H1 (cell line): ENCODE data around the gene NCAM1. TPM values are rescaled to one million over a fixed set of nuclear protein-coding genes. Genes with fewer than 3 reads are reported as not detected.

Experiments used
- CTCF ChIA-PET: fragments of 300-600 bp; sonication (Branson Sonifier 250); formaldehyde crosslinking; loops from one replicate; lab custom pipeline; 2021; ENCODE audit not compliant: partially characterized antibody; lab: Charles Lee
- POLR2A ChIA-PET: fragments of 300-600 bp; sonication (Branson Sonifier 250); formaldehyde crosslinking; loops from one replicate; lab custom pipeline; 2021; ENCODE audit warnings: inconsistent platforms; ENCODE audit not compliant: partially characterized antibody; lab: Charles Lee
- DNase-seq, 2 experiments: peaks; one replicate each; pipeline versions ENCODE4 v3.0.0 to v3.0.0-alpha.2; 2010 to 2022; ENCODE audit warnings: low spot score in 2 of 2, low read depth in 1 of 2, mixed read lengths in 1 of 2
- FAIRE-seq: peaks from 2 replicates; lab custom pipeline; 2011; peaks lifted over from hg19 to GRCh38; lab: Jason Lieb, UNC
- H2AFZ ChIP-seq: 2 replicates; pipeline ENCODE4 v1.8.1; 2012; ENCODE audit warnings: low read length, inconsistent platforms
- H2AK5ac ChIP-seq: 2 replicates; pipeline ENCODE4 v1.6.1; 2013; ENCODE audit warnings: low read depth, low read length
- H2BK120ac ChIP-seq: replicated peaks from 2 replicates; pipeline ENCODE3; 2013; ENCODE audit warnings: low read depth, low read length, inconsistent platforms
- H2BK12ac ChIP-seq: 2 replicates; pipeline ENCODE4 v1.6.1; 2013; ENCODE audit warnings: low read depth, low read length
- H2BK15ac ChIP-seq: 2 replicates; pipeline ENCODE4 v1.6.1; 2013; ENCODE audit warnings: low read length
- H2BK20ac ChIP-seq: 2 replicates; pipeline ENCODE4 v1.6.1; 2013; ENCODE audit warnings: low read length
- H2BK5ac ChIP-seq: 2 replicates; pipeline ENCODE4 v1.6.1; 2013; ENCODE audit warnings: low read depth, low read length
- H3K14ac ChIP-seq: 2 replicates; pipeline ENCODE4 v1.6.1; 2013; ENCODE audit warnings: inconsistent platforms; ENCODE audit not compliant: insufficient read length
- H3K18ac ChIP-seq: 2 replicates; pipeline ENCODE4 v1.6.1; 2013; ENCODE audit warnings: low read length; ENCODE audit errors: extremely low read depth
- H3K23ac ChIP-seq: 2 replicates; pipeline ENCODE4 v1.6.1; 2013; ENCODE audit warnings: inconsistent platforms; ENCODE audit not compliant: insufficient read length
- H3K23me2 ChIP-seq: 2 replicates; pipeline ENCODE4 v1.6.1; 2013; ENCODE audit warnings: low read depth, low read length
- H3K27ac ChIP-seq: 2 replicates; pipeline ENCODE4 v1.6.1; 2011; ENCODE audit warnings: low read depth, low read length, inconsistent platforms
- H3K27me3 ChIP-seq, 4 experiments: replicated peaks in 1 of 4; 1 replicate in 1 of 4; 2 replicates in 3 of 4; pipeline versions ENCODE4 v1.6.1 to v1.8.1; 2011 to 2013; ENCODE audit warnings: low read length in 3 of 4, mild to moderate bottlenecking in 3 of 4, inconsistent platforms in 2 of 4, mixed read lengths in 2 of 4, moderate library complexity in 1 of 4; ENCODE audit not compliant: control insufficient read depth in 3 of 4, insufficient read depth in 3 of 4; ENCODE audit errors: extremely low read depth in 1 of 4
- H3K36me3 ChIP-seq, 4 experiments: 2 replicates each; pipeline versions ENCODE4 v1.6.1 to v1.8.1; 2011 to 2013; ENCODE audit warnings: mild to moderate bottlenecking in 4 of 4, low read length in 3 of 4, moderate library complexity in 2 of 4, control low read depth in 1 of 4, inconsistent platforms in 1 of 4; ENCODE audit not compliant: insufficient read depth in 4 of 4, control insufficient read depth in 2 of 4
- H3K4ac ChIP-seq: replicated peaks from 2 replicates; pipeline ENCODE3; 2013; ENCODE audit warnings: low read length, low read depth, mixed read lengths, inconsistent platforms; ENCODE audit not compliant: insufficient read length
- H3K4me1 ChIP-seq, 4 experiments: replicated peaks in 1 of 4; 1 replicate in 1 of 4; 2 replicates in 3 of 4; pipeline versions ENCODE4 v1.6.1 to v1.8.1; 2011 to 2013; ENCODE audit warnings: low read length in 3 of 4, inconsistent platforms in 2 of 4, mixed read lengths in 1 of 4; ENCODE audit not compliant: insufficient read depth in 4 of 4, control insufficient read depth in 3 of 4
- H3K4me2 ChIP-seq, 2 experiments: 2 replicates each; pipeline versions ENCODE4 v1.6.1 to v1.8.1; 2011 to 2013; ENCODE audit warnings: low read depth in 2 of 2, low read length in 2 of 2, control low read depth in 1 of 2, inconsistent platforms in 1 of 2, mild to moderate bottlenecking in 1 of 2; ENCODE audit not compliant: insufficient read depth in 1 of 2
- H3K4me3 ChIP-seq, 4 experiments: fragments of 200-600, 300-600 bp in 1 of 4; sonication (generic), shearing (Covaris generic), sonication (Bioruptor Twin) in 1 of 4; 2 replicates each; pipeline versions ENCODE4 v1.5.1 to v1.8.1; 2011 to 2016; ENCODE audit warnings: low read length in 4 of 4, low read depth in 3 of 4, control low read depth in 2 of 4, inconsistent platforms in 2 of 4, mild to moderate bottlenecking in 2 of 4, mixed read lengths in 1 of 4, moderate library complexity in 1 of 4; ENCODE audit not compliant: insufficient read depth in 2 of 4; ENCODE audit errors: extremely low read depth in 1 of 4
- H3K56ac ChIP-seq: replicated peaks from 2 replicates; pipeline ENCODE3; 2013; ENCODE audit warnings: low read depth, mild to moderate bottlenecking, mixed read lengths, low read length, inconsistent platforms; ENCODE audit not compliant: insufficient read length
- H3K79me1 ChIP-seq: 2 replicates; pipeline ENCODE4 v1.6.1; 2013; ENCODE audit warnings: low read depth, low read length, control low read depth
- H3K79me2 ChIP-seq, 2 experiments: 2 replicates each; pipeline versions ENCODE4 v1.6.1 to v1.8.1; 2012 to 2013; ENCODE audit warnings: low read length in 2 of 2, mild to moderate bottlenecking in 2 of 2, inconsistent platforms in 1 of 2; ENCODE audit not compliant: insufficient read depth in 2 of 2, control insufficient read depth in 1 of 2
- H3K9ac ChIP-seq, 4 experiments: replicated peaks in 1 of 4; 1 replicate in 1 of 4; 2 replicates in 3 of 4; pipeline versions ENCODE4 v1.6.1 to v1.8.1; 2011 to 2013; ENCODE audit warnings: low read depth in 3 of 4, low read length in 3 of 4, control low read depth in 2 of 4, mild to moderate bottlenecking in 2 of 4, moderate library complexity in 2 of 4, inconsistent platforms in 1 of 4; ENCODE audit errors: extremely low read depth in 1 of 4
- H3K9me3 ChIP-seq, 2 experiments: 2 replicates each; pipeline versions ENCODE4 v1.6.1 to v1.8.1; 2012 to 2013; ENCODE audit warnings: mild to moderate bottlenecking in 2 of 2, moderate library complexity in 2 of 2, control low read depth in 1 of 2, inconsistent platforms in 1 of 2, low read depth in 1 of 2, low read length in 1 of 2, mixed read lengths in 1 of 2; ENCODE audit not compliant: insufficient read depth in 2 of 2
- H4K20me1 ChIP-seq, 2 experiments: replicated peaks in 1 of 2; 2 replicates each; pipeline versions ENCODE3 to v1.8.1; 2011 to 2013; ENCODE audit warnings: inconsistent platforms in 2 of 2, low read length in 2 of 2, mild to moderate bottlenecking in 1 of 2; ENCODE audit not compliant: insufficient read depth in 2 of 2, control insufficient read depth in 1 of 2
- H4K5ac ChIP-seq: 2 replicates; pipeline ENCODE4 v1.6.1; 2013; ENCODE audit warnings: low read length, low read depth, mixed read lengths, inconsistent platforms; ENCODE audit not compliant: insufficient read length
- H4K8ac ChIP-seq: 2 replicates; pipeline ENCODE4 v1.8.0; 2013; ENCODE audit warnings: mild to moderate bottlenecking, moderate library complexity, low read length, inconsistent platforms; ENCODE audit not compliant: insufficient read depth; ENCODE audit errors: extremely low read depth
- H4K91ac ChIP-seq: replicated peaks from 2 replicates; pipeline ENCODE3; 2013; ENCODE audit warnings: low read length, mixed read lengths, inconsistent platforms; ENCODE audit not compliant: insufficient read length
- BACH1 ChIP-seq: IDR thresholded peaks from 2 replicates; pipeline ENCODE4 v1.6.1; 2012; ENCODE audit warnings: low read length, improper control_type of control experiment
- E2F6 ChIP-seq: IDR thresholded peaks from 2 replicates; pipeline ENCODE4 v1.6.1; 2012; ENCODE audit warnings: inconsistent platforms
- EP300 ChIP-seq, 2 experiments: IDR thresholded peaks; 1 replicate in 1 of 2; 2 replicates in 1 of 2; pipeline ENCODE4 v1.6.1; 2011 to 2012; ENCODE audit warnings: low read depth in 2 of 2, low read length in 2 of 2, mild to moderate bottlenecking in 2 of 2, borderline replicate concordance in 1 of 2, inconsistent platforms in 1 of 2, moderate library complexity in 1 of 2
- EZH2 ChIP-seq: fragments of 200-600 bp; sonication (generic); IDR thresholded peaks from 2 replicates; pipeline ENCODE4 v1.7.1; 2012; ENCODE audit warnings: low read depth, mild to moderate bottlenecking, moderate library complexity, low read length, inconsistent platforms; ENCODE audit not compliant: severe bottlenecking
- KDM1A ChIP-seq: fragments of 200-600, 300-600 bp; sonication (generic); IDR thresholded peaks from 2 replicates; pipeline ENCODE4 v1.7.1; 2016; ENCODE audit warnings: mild to moderate bottlenecking, low read length, borderline replicate concordance
- RNF2 ChIP-seq: fragments of 200-900, 300-1000 bp; sonication (generic); IDR thresholded peaks from 2 replicates; pipeline ENCODE4 v1.7.1; 2016; ENCODE audit warnings: borderline replicate concordance, low read depth, mild to moderate bottlenecking, antibody characterized with exemption, low read length; ENCODE audit not compliant: poor library complexity, severe bottlenecking; ENCODE audit errors: missing control alignments
- TEAD4 ChIP-seq: IDR thresholded peaks from 2 replicates; pipeline ENCODE4 v1.6.1; 2012; ENCODE audit warnings: low read depth, low read length, inconsistent platforms, mixed read lengths
- WGBS, 2 experiments: shearing (Covaris generic) in 1 of 2; methylation state at CpG; one replicate each; pipeline versions ENCODE4 v1.1.6 to v1.1.7; 2013 to 2015; ENCODE audit warnings: low lambda C conversion rate in 2 of 2, mixed read lengths in 2 of 2, inconsistent platforms in 1 of 2, low coverage in 1 of 2, missing lambda C conversion rate in 1 of 2; ENCODE audit not compliant: insufficient replicate concordance in 2 of 2, insufficient coverage in 1 of 2, insufficient read length in 1 of 2; ENCODE audit errors: extremely low coverage in 1 of 2, missing lambda C conversion rate in 1 of 2; 5-methylcytosine and 5-hydroxymethylcytosine counted together
- polyA plus RNA-seq, 7 experiments: library from polyadenylated mRNA; depleted of rRNA in 3 of 7; stranded (reverse) in 5 of 7; unstranded in 2 of 7; fragments of >200 nt in 5 of 7; fragments of 200-250 nt in 2 of 7; gene quantifications; 1 replicate in 5 of 7; 2 replicates in 1 of 7; 4 replicates in 1 of 7; pipeline versions ENCODE4 v1.2.1 to v1.2.3, GENCODE V29; 2011 to 2013; ENCODE audit warnings: missing spikeins in 2 of 7, mixed read lengths in 2 of 7
- total RNA-seq: library from RNA; stranded (reverse); fragmentation: NEBNext Ultra II Directional; extraction: Animal tissue kit (Norgen Biotek cat#: 25700); gene quantifications from 2 replicates; pipeline ENCODE4 v1.2.1, GENCODE V29; 2021

The NCAM1 gene
- total and polyA plus RNA-seq, 2 of the 8 experiments (the other 6 are each of a cell fraction or from before 2014, with no cell fraction given), result 3.1 to 4.3 TPM

DNA sequence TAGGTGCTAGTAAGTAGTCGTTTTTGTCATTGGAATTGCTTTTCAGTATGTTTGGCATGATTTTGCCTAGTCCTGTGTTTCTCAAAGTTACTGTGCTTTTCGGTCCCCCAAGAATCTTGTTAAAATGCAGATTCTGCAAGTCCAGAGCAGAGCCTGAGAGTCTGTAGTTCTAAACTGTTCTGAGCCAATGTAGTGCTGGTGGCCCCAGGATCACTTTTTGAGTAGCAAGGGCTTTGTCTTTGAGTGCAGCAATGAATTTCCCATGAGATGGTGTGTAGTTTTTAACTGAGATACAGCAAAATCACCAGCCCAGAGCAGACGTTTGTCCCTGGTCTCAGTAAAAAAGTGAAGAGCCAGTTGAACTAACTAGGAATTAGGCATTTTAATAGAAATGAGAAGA, 122.4 kb downstream of the NCAM1 start:
- H3K14ac ChIP-seq, result no peak overlapping the region
- H3K79me1 ChIP-seq, result no peaks in the 10 kb centered on the region
- no peak overlapping the region for H4K8ac ChIP-seq
- no peak overlapping the region for H3K27ac ChIP-seq
- peaks cover 0 to 9% (median 1%) of the 10 kb centered on the region in 4 experiments; a peak in 3 of 7 replicates for H3K4me1 ChIP-seq
- no peak for FAIRE-seq
- H4K20me1 ChIP-seq, result peaks cover 0 to 2% of the 10 kb centered on the region in 2 experiments
- H4K91ac ChIP-seq, result no peak overlapping the region
- H3K9ac ChIP-seq, result no peak overlapping the region
- H4K5ac ChIP-seq, result no peak overlapping the region
- TF ChIP-seq RNF2 (no peak), EZH2 (no peak), EP300 (IDR thresholded peaks at IDR 0.05; ENCODE audit: borderline replicate concordance in 1 of 2, low read depth in 2 of 2, low read length in 2 of 2) (no peak), TEAD4 (no peak), BACH1 (no peak), E2F6 (no peak), KDM1A (no peak)
- TF ChIP-seq, all 59 proteins: peak for 0
- WGBS, 2 experiments, result 93% methylated on average over 3 of the region's 3 CpGs; no CpG with 5 or more reads in 1 of the 2 experiments
- ChIA-PET POLR2A (no interaction called here), CTCF (no interaction called here)
- Histone ChIP-seq H2BK15ac (no peak overlapping the region), H3K4me2 (no peak overlapping the region), H3K9me3 (no peaks in the 10 kb centered on the region), H2BK20ac (no peak overlapping the region), H2BK12ac (no peak overlapping the region), H2BK120ac (no peak overlapping the region), H3K79me2 (no peaks in the 10 kb centered on the region), H2AFZ (no peak overlapping the region), H3K23ac (no peak overlapping the region), H3K18ac (no peak overlapping the region), H3K36me3 (no peaks in the 10 kb centered on the region), H3K56ac (no peak overlapping the region), H3K4ac (no peak overlapping the region), H3K23me2 (no peaks in the 10 kb centered on the region), H2BK5ac (no peak overlapping the region), H3K27me3 (peaks cover 0 to 5% (median under 1%) of the 10 kb centered on the region in 4 experiments; a peak in 4 of 7 replicates), H2AK5ac (no peak overlapping the region), H3K4me3 (no peak overlapping the region)
- no peak for DNase-seq
